NB4 (cell line): ENCODE measurements around the gene BIRC5.

Source experiments
- CTCF ChIP-seq: IDR thresholded peaks from one replicate; pipeline ENCODE4 v1.5.1; 2012; ENCODE audit warnings: low read depth, low read length
- POLR2A ChIP-seq: IDR thresholded peaks from 2 replicates; pipeline ENCODE4 v1.6.1; 2011; ENCODE audit warnings: mild to moderate bottlenecking; ENCODE audit not compliant: insufficient read length; ENCODE audit errors: extremely low read depth

- TF ChIP-seq POLR2A (no peak), CTCF (no peak)
Measured at GRCh38 chr17:78224231-78225087, 10.4 kb downstream of the BIRC5 start.
